ENCODE results near the gene ZBED5. TPM values are rescaled to one million over a fixed set of nuclear protein-coding genes. Genes with fewer than 3 reads are reported as not detected.

The ZBED5 gene
- total RNA-seq, 1 donor from 2014 or later: 29.0 TPM

DNA sequence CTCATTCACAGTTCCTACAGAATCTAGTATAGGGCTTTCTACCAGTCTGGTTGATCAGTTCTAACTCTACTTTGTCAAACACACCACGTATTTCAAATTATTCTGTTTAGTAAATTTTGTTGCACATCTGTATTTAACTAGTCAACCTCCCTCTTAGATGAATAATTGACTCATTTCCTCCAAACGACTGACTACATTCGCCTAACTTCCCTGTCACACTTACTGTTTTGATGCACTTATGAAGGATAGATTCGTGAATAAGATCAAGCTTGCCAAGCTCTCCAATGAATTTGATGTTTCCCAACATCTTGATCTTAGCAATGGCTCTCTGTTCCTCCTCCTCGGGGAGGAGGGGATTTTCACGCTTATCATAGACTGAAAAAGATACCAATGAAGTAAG is 54.2 kb downstream of the ZBED5 start:
- Histone ChIP-seq H3K4me3 (ENCODE audit: low read depth, low read length) (no peak overlapping the region), H3K36me3 (ENCODE audit: control insufficient read depth, insufficient read depth, low read length) (peaks cover 10% of the 10 kb centered on the region), H3K27me3 (ENCODE audit: control insufficient read depth, insufficient read depth, low read length) (no peaks in the 10 kb centered on the region)
- no peak for TF ChIP-seq CTCF (IDR thresholded peaks at IDR 0.05; ENCODE audit: insufficient read depth, low read length, poor library complexity, severe bottlenecking)
- no peak for DNase-seq (ENCODE audit: low read depth)

Other genes with a start within 250 kb of the ZBED5 start
- 0.21 and 0.54 TPM in 2 replicates for gene IRAG1, start 164.3 kb downstream of the ZBED5 start, total RNA-seq
- 21.7 and 23.1 TPM in 2 replicates for gene CTR9, start 106.8 kb downstream of the ZBED5 start, total RNA-seq
- gene EIF4G2, start 49.1 kb downstream of the ZBED5 start, total RNA-seq: 810 and 813 TPM in 2 replicates